ENCODE results near the gene BCKDK. TPM values are rescaled to one million over a fixed set of nuclear protein-coding genes. Genes with fewer than 3 reads are reported as not detected.
A peak's percentile ranks its signal among the peaks of the same experiment; 100 is the strongest.

The BCKDK gene
- total RNA-seq, 1 donor from 2014 or later = 47.5 TPM

- no peak overlapping the region for H3K4me3 Mint-ChIP-seq (ENCODE audit: low read depth)
- H3K36me3 Mint-ChIP-seq (ENCODE audit: low read depth) = peaks cover 23% of the 10 kb centered on the region
- intact Hi-C loops (cut with micrococcal nuclease) = no loop called here
- no peak for DNase-seq (ENCODE audit: low spot score)
- no peaks in the 10 kb centered on the region for H3K9me3 Mint-ChIP-seq
- H3K27me3 Mint-ChIP-seq (ENCODE audit: low read depth) = no peaks in the 10 kb centered on the region
- H3K27ac Mint-ChIP-seq = no peak overlapping the region
- no peaks in the 10 kb centered on the region for H3K4me1 Mint-ChIP-seq (ENCODE audit: low read depth)
Observed at GRCh38 chr16:31128711-31129567, 20.8 kb downstream of the BCKDK start.

GRCh38 chr16:31129568-31130335, 21.6 kb downstream of the BCKDK start:
- no peak for DNase-seq (ENCODE audit: low spot score)
- H3K36me3 Mint-ChIP-seq (ENCODE audit: low read depth) = peaks cover 23% of the 10 kb centered on the region
- no peaks in the 10 kb centered on the region for H3K4me1 Mint-ChIP-seq (ENCODE audit: low read depth)
- no peaks in the 10 kb centered on the region for H3K27me3 Mint-ChIP-seq (ENCODE audit: low read depth)
- H3K27ac Mint-ChIP-seq = peak overlapping the region; percentile 7
- H3K9me3 Mint-ChIP-seq = no peaks in the 10 kb centered on the region
- intact Hi-C loops (cut with micrococcal nuclease) = no loop called here
- H3K4me3 Mint-ChIP-seq (ENCODE audit: low read depth) = no peak overlapping the region

GRCh38 chr16:31130336-31130891, 22.2 kb downstream of the BCKDK start:
- no peak overlapping the region for H3K27ac Mint-ChIP-seq
- no peak for DNase-seq (ENCODE audit: low spot score)
- no peak overlapping the region for H3K4me3 Mint-ChIP-seq (ENCODE audit: low read depth)
- H3K36me3 Mint-ChIP-seq (ENCODE audit: low read depth) = peaks cover 23% of the 10 kb centered on the region
- H3K4me1 Mint-ChIP-seq (ENCODE audit: low read depth) = no peaks in the 10 kb centered on the region
- intact Hi-C loops (cut with micrococcal nuclease) = no loop called here
- no peaks in the 10 kb centered on the region for H3K27me3 Mint-ChIP-seq (ENCODE audit: low read depth)
- H3K9me3 Mint-ChIP-seq = no peaks in the 10 kb centered on the region

GRCh38 chr16:31130899-31131298, 22.7 kb downstream of the BCKDK start:
- H3K4me1 Mint-ChIP-seq (ENCODE audit: low read depth) = no peaks in the 10 kb centered on the region
- no peaks in the 10 kb centered on the region for H3K27me3 Mint-ChIP-seq (ENCODE audit: low read depth)
- H3K36me3 Mint-ChIP-seq (ENCODE audit: low read depth) = peaks cover 21% of the 10 kb centered on the region
- no peak overlapping the region for H3K4me3 Mint-ChIP-seq (ENCODE audit: low read depth)
- DNase-seq (ENCODE audit: low spot score) = no peak
- intact Hi-C loops (cut with micrococcal nuclease) = no loop called here
- H3K27ac Mint-ChIP-seq = no peak overlapping the region
- H3K9me3 Mint-ChIP-seq = no peaks in the 10 kb centered on the region

- H3K27ac Mint-ChIP-seq = no peak overlapping the region
Observed at GRCh38 chr16:31131416-31131815, 23.2 kb downstream of the BCKDK start.

GRCh38 chr16:31131841-31132271, 23.7 kb downstream of the BCKDK start:
- Mint-ChIP-seq H3K27ac (no peak overlapping the region), H3K4me3 (ENCODE audit: low read depth) (no peak overlapping the region), H3K9me3 (no peaks in the 10 kb centered on the region), H3K4me1 (ENCODE audit: low read depth) (no peaks in the 10 kb centered on the region), H3K27me3 (ENCODE audit: low read depth) (no peaks in the 10 kb centered on the region), H3K36me3 (ENCODE audit: low read depth) (peaks cover 14% of the 10 kb centered on the region)
- intact Hi-C loops (cut with micrococcal nuclease) = no loop called here
- DNase-seq (ENCODE audit: low spot score) = no peak

More at GRCh38 chr16:31131416-31131815, 23.2 kb downstream of the BCKDK start:
- no peak overlapping the region for H3K4me3 Mint-ChIP-seq (ENCODE audit: low read depth)
- intact Hi-C loops (cut with micrococcal nuclease) = no loop called here
- DNase-seq (ENCODE audit: low spot score) = no peak
- H3K36me3 Mint-ChIP-seq (ENCODE audit: low read depth) = peaks cover 16% of the 10 kb centered on the region
- no peaks in the 10 kb centered on the region for H3K27me3 Mint-ChIP-seq (ENCODE audit: low read depth)
- no peaks in the 10 kb centered on the region for H3K4me1 Mint-ChIP-seq (ENCODE audit: low read depth)
- H3K9me3 Mint-ChIP-seq = no peaks in the 10 kb centered on the region

GRCh38 chr16:31132303-31132979, 24.3 kb downstream of the BCKDK start:
- peaks cover 12% of the 10 kb centered on the region for H3K36me3 Mint-ChIP-seq (ENCODE audit: low read depth)
- intact Hi-C loops (cut with micrococcal nuclease) = no loop called here
- no peak overlapping the region for H3K27ac Mint-ChIP-seq
- H3K9me3 Mint-ChIP-seq = no peaks in the 10 kb centered on the region
- no peak overlapping the region for H3K4me3 Mint-ChIP-seq (ENCODE audit: low read depth)
- no peak for DNase-seq (ENCODE audit: low spot score)
- H3K27me3 Mint-ChIP-seq (ENCODE audit: low read depth) = no peaks in the 10 kb centered on the region
- no peaks in the 10 kb centered on the region for H3K4me1 Mint-ChIP-seq (ENCODE audit: low read depth)

GRCh38 chr16:31133046-31133501, 24.9 kb downstream of the BCKDK start:
- peaks cover 7% of the 10 kb centered on the region for H3K36me3 Mint-ChIP-seq (ENCODE audit: low read depth)
- no peaks in the 10 kb centered on the region for H3K27me3 Mint-ChIP-seq (ENCODE audit: low read depth)
- H3K4me1 Mint-ChIP-seq (ENCODE audit: low read depth) = no peaks in the 10 kb centered on the region
- H3K4me3 Mint-ChIP-seq (ENCODE audit: low read depth) = no peak overlapping the region
- H3K27ac Mint-ChIP-seq = no peak overlapping the region
- DNase-seq (ENCODE audit: low spot score) = no peak
- no peaks in the 10 kb centered on the region for H3K9me3 Mint-ChIP-seq
- intact Hi-C loops (cut with micrococcal nuclease) = no loop called here

- no peak overlapping the region for H3K4me3 Mint-ChIP-seq (ENCODE audit: low read depth)
- no peaks in the 10 kb centered on the region for H3K27me3 Mint-ChIP-seq (ENCODE audit: low read depth)
- no peaks in the 10 kb centered on the region for H3K9me3 Mint-ChIP-seq
- intact Hi-C loops (cut with micrococcal nuclease) = no loop called here
- H3K4me1 Mint-ChIP-seq (ENCODE audit: low read depth) = no peaks in the 10 kb centered on the region
- H3K27ac Mint-ChIP-seq = no peak overlapping the region
- H3K36me3 Mint-ChIP-seq (ENCODE audit: low read depth) = peaks cover 7% of the 10 kb centered on the region
- DNase-seq (ENCODE audit: low spot score) = no peak
Observed at GRCh38 chr16:31134091-31134571, 25.9 kb downstream of the BCKDK start.

- Mint-ChIP-seq H3K27me3 (ENCODE audit: low read depth) (no peaks in the 10 kb centered on the region), H3K36me3 (ENCODE audit: low read depth) (peaks cover 7% of the 10 kb centered on the region), H3K9me3 (no peaks in the 10 kb centered on the region), H3K4me1 (ENCODE audit: low read depth) (no peaks in the 10 kb centered on the region), H3K4me3 (ENCODE audit: low read depth) (no peak overlapping the region), H3K27ac (no peak overlapping the region)
- intact Hi-C loops (cut with micrococcal nuclease) = no loop called here
- no peak for DNase-seq (ENCODE audit: low spot score)
Observed at GRCh38 chr16:31134625-31135534, 26.7 kb downstream of the BCKDK start.

- no peak within 1 kb of the TSS for H3K27ac Mint-ChIP-seq
- no peaks in the 10 kb centered on the region for H3K9me3 Mint-ChIP-seq
- no peaks in the 10 kb centered on the region for H3K27me3 Mint-ChIP-seq (ENCODE audit: low read depth)
- intact Hi-C loops (cut with micrococcal nuclease) = no loop called here
- H3K36me3 Mint-ChIP-seq (ENCODE audit: low read depth) = peaks cover 3% of the 10 kb centered on the region
- no peak within 1 kb of the TSS for H3K4me3 Mint-ChIP-seq (ENCODE audit: low read depth)
- DNase-seq (ENCODE audit: low spot score) = no peak
- H3K4me1 Mint-ChIP-seq (ENCODE audit: low read depth) = peaks cover under 1% of the 10 kb centered on the region
Observed at GRCh38 chr16:31135535-31136286, 27.5 kb downstream of the BCKDK start, which contains the start of gene PRSS8. PRSS8 (minus strand) TSS chr16:31135727; CDS start chr16:31135498, 229 bp downstream.

Measured in activated T-helper 2 cell treated with anti-CD3 and anti-CD28 coated beads, Interferon-gamma antibody, Interleukin-2, Interleukin-4, amounts not matched to agents 10 μg/mL and 5 μg/mL and 100 μg/mL, durations not matched to agents 14 hours and 24 hours and 36 hours (primary cell).